Gastrocnemius medialis (tissue), 4 donors: ENCODE data around the gene PDGFRB.

Experiments
- POLR2A ChIP-seq, 2 donors: fragments of 450-650 bp; IDR thresholded peaks; one replicate each; pipeline ENCODE4 v1.6.1; 2017; ENCODE audit warnings: antibody characterized with exemption in 2 of 2, mild to moderate bottlenecking in 2 of 2, moderate library complexity in 2 of 2
- TF ChIP-seq, protein P1 (sequence below), 5 experiments: fragments of 450-650 bp in 3 of 5; fragments of 200-600 bp in 2 of 5; sonication (generic) in 2 of 5; IDR thresholded peaks in 4 of 5; conservative IDR thresholded peaks in 1 of 5; 1 replicate in 4 of 5; 2 replicates in 1 of 5; pipeline ENCODE4 v1.5.1; 2016 to 2019; ENCODE audit warnings: antibody characterized with exemption in 5 of 5, mild to moderate bottlenecking in 3 of 5, moderate library complexity in 3 of 5

DNA sequence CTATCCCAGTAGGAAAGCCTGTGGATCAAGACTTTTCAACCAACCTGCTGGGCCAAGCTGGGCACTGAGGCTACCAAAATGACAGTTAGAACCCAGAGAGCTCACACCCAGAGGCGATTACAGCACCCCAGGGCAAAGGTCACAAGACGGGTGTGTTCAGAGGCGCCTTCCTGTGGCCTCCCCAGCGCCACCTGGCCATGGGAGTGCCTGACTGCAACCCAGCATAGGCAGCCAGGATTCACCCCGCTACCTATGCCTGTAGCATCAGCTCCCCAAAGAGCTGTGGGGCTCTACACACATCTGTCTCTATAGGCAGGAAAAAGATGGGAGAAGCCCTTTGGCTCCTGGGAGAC lies 33.5 kb downstream of the PDGFRB start:
- no peak for TF ChIP-seq POLR2A (IDR thresholded peaks at IDR 0.05)
- TF ChIP-seq, protein P1, sequence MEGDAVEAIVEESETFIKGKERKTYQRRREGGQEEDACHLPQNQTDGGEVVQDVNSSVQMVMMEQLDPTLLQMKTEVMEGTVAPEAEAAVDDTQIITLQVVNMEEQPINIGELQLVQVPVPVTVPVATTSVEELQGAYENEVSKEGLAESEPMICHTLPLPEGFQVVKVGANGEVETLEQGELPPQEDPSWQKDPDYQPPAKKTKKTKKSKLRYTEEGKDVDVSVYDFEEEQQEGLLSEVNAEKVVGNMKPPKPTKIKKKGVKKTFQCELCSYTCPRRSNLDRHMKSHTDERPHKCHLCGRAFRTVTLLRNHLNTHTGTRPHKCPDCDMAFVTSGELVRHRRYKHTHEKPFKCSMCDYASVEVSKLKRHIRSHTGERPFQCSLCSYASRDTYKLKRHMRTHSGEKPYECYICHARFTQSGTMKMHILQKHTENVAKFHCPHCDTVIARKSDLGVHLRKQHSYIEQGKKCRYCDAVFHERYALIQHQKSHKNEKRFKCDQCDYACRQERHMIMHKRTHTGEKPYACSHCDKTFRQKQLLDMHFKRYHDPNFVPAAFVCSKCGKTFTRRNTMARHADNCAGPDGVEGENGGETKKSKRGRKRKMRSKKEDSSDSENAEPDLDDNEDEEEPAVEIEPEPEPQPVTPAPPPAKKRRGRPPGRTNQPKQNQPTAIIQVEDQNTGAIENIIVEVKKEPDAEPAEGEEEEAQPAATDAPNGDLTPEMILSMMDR (IDR thresholded peaks at IDR 0.05 in 4 of 5, conservative IDR thresholded peaks at IDR 0.05 in 1 of 5) = no peak
